Duodenal mucosa (tissue), 2 donors: ENCODE measurements around the gene IP6K3.

Source experiments
- H3K27ac ChIP-seq: one replicate; pipeline ENCODE4 v1.7.0; 2013; ENCODE audit warnings: low read depth, low read length
- H3K27me3 ChIP-seq, 2 donors: one replicate each; pipeline ENCODE4 v1.7.0; 2013; ENCODE audit warnings: low read length in 2 of 2, control low read depth in 1 of 2; ENCODE audit not compliant: insufficient read depth in 2 of 2, control insufficient read depth in 1 of 2
- H3K36me3 ChIP-seq, 2 donors: one replicate each; pipeline ENCODE4 v1.7.0; 2013; ENCODE audit warnings: low read length in 2 of 2, control low read depth in 1 of 2; ENCODE audit not compliant: insufficient read depth in 2 of 2, control insufficient read depth in 1 of 2
- H3K4me1 ChIP-seq, 2 donors: one replicate each; pipeline ENCODE4 v1.7.0; 2013; ENCODE audit warnings: low read length in 2 of 2, control low read depth in 1 of 2; ENCODE audit not compliant: insufficient read depth in 2 of 2, control insufficient read depth in 1 of 2
- H3K4me3 ChIP-seq, 2 donors: one replicate each; pipeline ENCODE4 v1.7.0; 2013; ENCODE audit warnings: low read length in 2 of 2, low read depth in 1 of 2
- H3K9ac ChIP-seq, 2 donors: one replicate each; pipeline ENCODE4 v1.7.0; 2013; ENCODE audit warnings: low read length in 2 of 2, low read depth in 1 of 2
- H3K9me3 ChIP-seq, 2 donors: one replicate each; pipeline ENCODE4 v1.7.0; 2013; ENCODE audit warnings: low read length in 2 of 2, control low read depth in 1 of 2; ENCODE audit not compliant: control insufficient read depth in 1 of 2

IP6K3 gene

DNA sequence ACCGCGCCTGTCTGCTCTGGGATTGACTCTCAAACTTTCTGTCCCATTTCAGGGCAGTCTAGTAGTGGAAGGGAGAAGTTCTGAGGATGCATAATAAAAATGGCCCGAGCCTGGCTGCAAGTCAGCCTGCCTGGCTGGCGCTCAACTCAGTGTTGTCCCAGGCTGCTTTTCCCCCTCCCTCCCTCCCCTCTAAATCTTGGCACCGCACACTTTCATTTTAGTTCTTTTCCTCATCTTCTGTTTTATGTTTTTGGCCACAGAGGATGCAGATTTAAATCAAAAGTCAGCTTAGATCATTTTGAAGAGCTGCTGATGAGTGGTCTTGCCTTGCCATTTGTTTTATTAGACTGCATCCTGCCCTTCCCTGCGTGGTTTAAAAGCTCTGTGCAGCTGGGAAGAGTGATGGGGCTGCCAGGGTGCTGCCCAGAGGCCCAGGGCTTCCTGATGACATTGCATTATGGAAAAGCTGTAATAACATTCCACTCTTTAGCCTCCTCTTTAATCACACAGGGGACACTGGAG, 28.7 kb downstream of the IP6K3 start:
- no peak overlapping the region for H3K4me3 ChIP-seq
- no peaks in the 10 kb centered on the region for H3K4me1 ChIP-seq
- no peaks in the 10 kb centered on the region for H3K36me3 ChIP-seq
- no peak overlapping the region for H3K27ac ChIP-seq
- H3K9me3 ChIP-seq = no peaks in the 10 kb centered on the region
- H3K27me3 ChIP-seq = no peaks in the 10 kb centered on the region
- no peak overlapping the region for H3K9ac ChIP-seq

DNA sequence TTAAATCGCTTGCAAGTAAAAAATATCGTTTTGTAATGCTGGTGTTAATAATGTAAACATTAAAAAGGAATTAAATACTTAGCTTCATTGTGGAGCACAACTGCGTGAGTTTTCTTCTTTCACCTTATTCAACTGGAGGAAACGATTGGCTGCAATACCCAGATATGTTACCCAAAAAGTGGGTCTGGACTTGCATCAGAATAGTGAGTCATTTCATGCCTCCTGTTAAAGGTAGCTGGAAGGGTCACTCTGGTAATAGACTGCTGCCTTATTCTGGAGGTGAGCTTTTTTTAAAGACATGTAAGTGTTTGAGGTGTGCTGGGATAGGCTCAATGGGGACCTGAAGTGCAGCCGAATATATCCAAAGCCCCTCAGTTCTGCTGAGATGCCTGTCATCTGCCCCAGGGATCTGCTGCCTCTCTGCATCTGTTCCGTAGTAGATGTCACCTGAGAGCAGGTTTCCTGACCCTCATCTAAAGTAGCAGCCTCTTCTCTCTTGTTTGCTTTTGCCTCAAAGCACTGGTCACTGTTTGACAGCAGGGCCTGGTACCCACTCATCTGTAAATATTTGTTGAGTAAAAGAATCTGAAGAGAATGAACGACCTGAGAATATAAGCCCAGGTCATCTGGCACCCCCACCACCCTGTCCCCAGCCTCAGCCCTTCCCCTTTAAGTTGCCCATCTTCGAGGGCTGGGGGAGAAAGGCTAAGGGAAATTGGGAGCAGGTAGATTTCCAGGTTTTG, 29.6 kb downstream of the IP6K3 start:
- Histone ChIP-seq H3K36me3 (no peaks in the 10 kb centered on the region), H3K9me3 (no peaks in the 10 kb centered on the region), H3K4me1 (peaks cover 0 to under 1% of the 10 kb centered on the region in 2 donors), H3K27ac (no peak overlapping the region), H3K27me3 (no peaks in the 10 kb centered on the region), H3K9ac (no peak overlapping the region), H3K4me3 (no peak overlapping the region)

DNA sequence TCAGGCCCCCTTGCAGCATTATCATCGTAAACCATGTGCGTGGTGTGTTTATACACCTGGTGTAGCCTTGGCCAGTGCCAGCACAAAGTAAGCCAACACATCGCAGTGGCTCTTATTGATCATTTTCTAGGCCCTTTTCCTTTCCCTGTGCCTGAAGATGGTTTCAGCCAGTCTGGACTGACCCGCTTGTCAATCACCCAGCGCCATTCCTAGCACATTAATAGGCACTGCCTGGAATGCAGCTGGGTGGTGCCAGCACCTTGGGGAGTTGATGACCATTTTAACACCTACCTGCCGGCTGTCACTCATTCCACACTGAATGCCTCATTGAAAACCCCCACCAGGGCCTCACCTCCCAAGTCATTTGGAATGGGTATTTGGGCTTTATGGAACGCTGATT, 30.3 kb downstream of the IP6K3 start:
- Histone ChIP-seq H3K27me3 (no peaks in the 10 kb centered on the region), H3K9me3 (no peaks in the 10 kb centered on the region), H3K4me1 (peaks cover 3 to 4% of the 10 kb centered on the region in 2 donors), H3K9ac (no peak overlapping the region), H3K4me3 (no peak overlapping the region), H3K36me3 (no peaks in the 10 kb centered on the region), H3K27ac (no peak overlapping the region)

DNA sequence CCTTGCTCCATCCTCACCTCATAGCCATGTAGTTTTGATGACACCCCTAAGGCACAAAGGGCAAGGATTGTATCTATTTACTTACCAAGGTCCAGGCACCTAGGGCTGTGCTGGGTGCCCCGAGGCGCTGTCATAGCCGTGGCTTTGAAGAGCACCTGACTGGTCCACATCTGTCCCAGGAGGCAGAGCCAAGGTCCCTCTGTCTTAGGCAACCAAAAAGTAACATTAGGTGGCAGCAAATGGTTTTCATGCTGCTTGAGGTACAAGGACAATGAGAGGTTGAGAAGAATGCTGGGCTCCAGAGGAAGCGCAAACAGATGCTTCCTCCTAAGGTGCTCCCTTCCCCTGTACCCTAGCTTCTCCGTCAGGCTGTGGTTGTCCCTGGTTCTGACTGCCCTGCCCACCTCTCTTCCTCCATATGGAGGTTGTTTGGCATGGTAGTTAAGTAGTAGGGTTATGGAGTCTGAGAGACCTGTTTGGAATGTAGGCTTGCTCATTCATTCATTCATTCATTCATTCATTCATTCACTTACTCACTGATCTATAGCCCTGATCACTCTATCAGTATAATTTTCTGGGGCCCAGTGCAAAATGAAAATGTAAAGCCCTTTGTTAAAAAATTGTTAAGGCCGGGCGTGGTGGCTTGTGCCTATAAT, 32.2 kb downstream of the IP6K3 start:
- no peaks in the 10 kb centered on the region for H3K9me3 ChIP-seq
- H3K27ac ChIP-seq = no peak overlapping the region
- peaks cover 0 to 6% of the 10 kb centered on the region in 2 donors for H3K36me3 ChIP-seq
- no peak overlapping the region for H3K4me3 ChIP-seq
- no peaks in the 10 kb centered on the region for H3K27me3 ChIP-seq
- peaks cover 8 to 16% of the 10 kb centered on the region in 2 donors for H3K4me1 ChIP-seq
- H3K9ac ChIP-seq = no peak overlapping the region

DNA sequence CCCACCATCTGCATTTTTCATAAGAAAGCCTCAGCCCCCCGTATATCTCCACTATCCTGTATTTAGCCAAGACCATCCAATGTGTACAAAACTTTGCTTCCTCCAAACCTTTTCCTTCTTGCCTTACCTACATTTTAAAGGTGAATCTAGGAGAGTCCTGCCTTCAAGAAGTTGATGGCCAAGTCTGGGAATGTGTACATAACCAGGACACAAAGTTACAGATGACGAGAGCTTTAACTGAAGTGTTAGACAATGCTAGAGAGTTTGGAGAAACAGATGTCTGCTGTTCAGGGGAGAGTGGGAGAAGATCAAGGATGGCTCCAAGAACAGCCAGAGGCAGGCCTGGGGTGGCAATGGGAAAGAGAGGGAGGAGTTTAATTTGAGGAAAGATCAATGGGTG, 32.9 kb downstream of the IP6K3 start:
- Histone ChIP-seq H3K4me1 (peaks cover 8 to 16% of the 10 kb centered on the region in 2 donors), H3K36me3 (peaks cover 0 to 13% of the 10 kb centered on the region in 2 donors), H3K4me3 (no peak overlapping the region), H3K27ac (no peak overlapping the region), H3K9ac (no peak overlapping the region), H3K9me3 (no peaks in the 10 kb centered on the region), H3K27me3 (no peaks in the 10 kb centered on the region)

DNA sequence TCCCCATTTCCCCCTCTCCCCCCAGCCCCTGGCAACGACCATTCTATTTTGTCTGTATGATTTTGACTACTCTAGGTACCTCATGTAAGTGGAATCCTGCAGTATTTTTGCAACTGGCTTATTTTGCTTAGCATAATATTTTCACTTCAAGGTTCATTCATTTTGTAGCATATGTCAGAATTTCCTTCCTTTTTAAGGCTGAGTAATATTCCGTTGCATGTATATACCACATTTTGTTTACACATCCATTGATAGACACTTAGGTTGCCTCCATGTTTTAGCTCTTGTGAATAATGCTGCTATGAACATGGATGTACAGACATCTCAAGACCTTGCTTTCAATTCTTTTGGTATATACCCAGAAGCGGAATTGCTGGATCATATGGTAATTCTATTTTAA, 33.8 kb downstream of the IP6K3 start:
- Histone ChIP-seq H3K4me1 (peaks cover 8 to 16% of the 10 kb centered on the region in 2 donors), H3K36me3 (peaks cover 5 to 20% of the 10 kb centered on the region in 2 donors), H3K27me3 (no peaks in the 10 kb centered on the region), H3K4me3 (no peak overlapping the region), H3K9ac (no peak overlapping the region), H3K27ac (no peak overlapping the region), H3K9me3 (no peaks in the 10 kb centered on the region)

DNA sequence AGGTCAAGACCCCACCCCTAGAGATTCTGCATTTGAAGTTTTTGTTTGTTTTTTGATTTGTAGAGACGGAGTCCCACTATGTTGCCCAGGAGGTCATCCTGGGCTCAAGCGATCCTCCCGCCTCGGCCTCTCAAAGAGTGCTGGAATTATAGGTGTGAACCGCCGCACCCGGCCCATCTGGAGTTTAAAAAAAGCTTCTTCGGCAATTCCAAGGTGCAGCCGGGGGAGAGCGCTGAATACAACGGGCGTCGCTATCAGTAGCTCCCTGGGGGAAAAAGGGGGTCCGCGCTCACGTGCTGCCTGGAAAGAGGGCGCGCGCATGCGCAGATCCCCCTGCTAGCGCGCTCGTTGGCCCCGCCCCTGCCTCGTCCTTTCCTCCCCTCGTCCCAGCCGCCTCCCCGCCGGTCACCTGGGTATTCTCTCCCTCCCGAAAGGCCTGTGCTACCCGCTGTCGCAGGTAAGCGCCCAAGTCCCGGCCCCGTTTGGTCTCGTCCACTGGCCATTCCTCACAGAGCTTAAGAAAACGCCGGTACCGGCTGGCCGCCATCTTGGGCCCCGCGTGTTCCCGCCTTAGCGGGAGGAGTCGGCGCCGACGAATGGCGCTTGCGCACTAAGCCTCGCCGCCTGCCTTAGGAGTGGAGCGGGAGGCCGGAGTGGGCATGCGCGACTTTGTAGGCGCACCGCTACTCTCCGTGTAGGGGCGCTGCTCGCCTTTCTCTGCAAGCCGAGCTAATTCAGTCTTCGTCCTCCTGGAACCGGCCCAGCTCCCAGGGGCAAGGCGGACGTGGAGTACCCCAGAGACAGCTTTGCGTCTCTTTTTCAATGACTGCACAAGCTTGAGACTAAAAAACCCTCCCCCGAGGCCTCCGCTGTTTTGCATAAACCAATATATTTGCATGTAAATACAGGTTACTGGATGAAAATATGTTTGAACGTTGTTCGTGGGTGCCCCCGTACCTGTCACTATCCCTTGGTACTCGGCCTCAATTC, 35.3 kb downstream of the IP6K3 start, which contains the start of gene UQCC2:
UQCC2 (minus strand) TSS at position 561 of the 990 bp plus-strand sequence; CDS start at position 547, 14 bp downstream.
- H3K4me3 ChIP-seq = peak within 1 kb of the TSS; percentile 82 to 91
- H3K9ac ChIP-seq = peak within 1 kb of the TSS; percentile 72 to 89
- H3K27me3 ChIP-seq = no peaks in the 10 kb centered on the region
- peaks cover 5 to 27% of the 10 kb centered on the region in 2 donors for H3K36me3 ChIP-seq
- no peaks in the 10 kb centered on the region for H3K9me3 ChIP-seq
- peak within 1 kb of the TSS; percentile 89 for H3K27ac ChIP-seq
- peaks cover 8 to 16% of the 10 kb centered on the region in 2 donors for H3K4me1 ChIP-seq

DNA sequence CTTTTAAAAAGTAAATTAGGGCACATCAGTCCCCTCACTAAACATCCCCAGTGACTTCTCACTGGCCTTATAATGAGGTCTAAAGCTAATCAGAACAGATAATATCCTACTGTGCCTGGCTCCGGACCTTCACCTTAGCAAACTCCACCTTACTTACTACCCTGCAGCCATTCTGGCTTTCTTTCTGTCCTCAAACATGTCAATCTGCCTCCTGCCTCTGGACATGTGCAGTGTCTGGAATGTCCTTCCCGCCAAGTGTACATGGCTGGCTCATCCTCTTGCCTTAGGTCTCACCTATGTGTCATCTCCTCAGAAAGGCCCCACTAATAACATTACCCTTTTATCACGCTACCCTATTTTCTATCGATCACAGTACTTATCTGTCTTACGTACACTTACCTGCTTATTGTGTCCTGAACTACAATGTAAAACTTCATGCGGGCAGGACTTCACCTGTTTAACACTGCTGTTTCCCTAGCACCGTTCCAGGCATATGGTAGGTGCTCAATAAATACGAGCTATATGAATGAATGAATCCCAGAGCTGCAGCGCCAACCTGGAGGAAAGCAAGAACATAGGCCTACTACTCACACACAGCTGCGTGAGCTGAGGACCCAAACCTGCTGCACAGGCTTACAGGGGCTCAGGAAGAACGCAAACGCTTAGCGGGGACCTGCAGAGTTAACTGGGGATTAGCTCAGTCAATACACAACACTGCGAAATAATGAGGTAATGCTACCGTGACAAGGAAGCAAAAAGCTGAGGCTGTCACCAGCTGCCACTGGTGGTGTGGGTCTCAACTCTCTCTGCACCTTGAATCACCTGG, 36.2 kb downstream of the IP6K3 start:
- Histone ChIP-seq H3K27ac (no peak overlapping the region), H3K27me3 (no peaks in the 10 kb centered on the region), H3K9me3 (no peaks in the 10 kb centered on the region), H3K9ac (peak overlapping the region; percentile 72 to 89), H3K4me1 (peaks cover 8 to 16% of the 10 kb centered on the region in 2 donors), H3K4me3 (peak overlapping the region; percentile 82 to 91), H3K36me3 (peaks cover 5 to 27% of the 10 kb centered on the region in 2 donors)

DNA sequence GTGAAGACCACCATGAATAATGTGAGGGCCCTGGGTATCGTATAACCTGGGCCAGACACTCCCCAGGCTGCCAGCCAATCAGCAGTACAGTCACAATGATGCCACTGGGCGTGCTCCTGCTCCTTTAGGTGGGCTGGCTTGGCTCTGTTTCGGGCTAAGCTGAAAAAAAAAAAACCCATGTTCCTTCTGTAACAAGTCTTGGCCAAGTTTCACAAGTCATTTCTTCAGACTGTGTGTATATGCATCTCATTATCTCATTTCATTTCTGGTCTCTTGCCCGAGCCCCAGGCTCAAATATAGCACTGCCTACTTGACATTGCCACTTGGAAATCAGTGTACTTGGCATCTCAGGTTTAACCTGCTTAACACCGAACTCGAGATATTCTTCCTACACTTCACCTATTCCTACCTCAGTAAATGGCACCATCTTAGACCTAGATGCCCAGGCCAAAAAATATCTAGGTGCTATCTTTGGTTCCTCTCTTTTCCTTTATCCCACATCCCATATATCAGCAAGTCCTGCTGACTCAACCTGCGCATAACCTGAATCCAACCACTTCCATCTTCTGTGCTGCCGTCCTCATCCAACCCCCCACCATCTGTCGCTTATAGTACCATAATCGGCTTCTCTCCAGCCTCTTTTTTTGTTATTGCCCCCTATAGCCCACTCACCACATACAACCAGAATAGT, 37.0 kb downstream of the IP6K3 start:
- no peaks in the 10 kb centered on the region for H3K27me3 ChIP-seq
- H3K9me3 ChIP-seq = no peaks in the 10 kb centered on the region
- H3K27ac ChIP-seq = no peak overlapping the region
- H3K36me3 ChIP-seq = peaks cover 5 to 27% of the 10 kb centered on the region in 2 donors
- no peak overlapping the region for H3K4me3 ChIP-seq
- H3K4me1 ChIP-seq = peaks cover 8 to 16% of the 10 kb centered on the region in 2 donors
- peak overlapping the region in 1 of 2 donors; percentile 72 for H3K9ac ChIP-seq
